Transverse colon (tissue), 3 donors: ENCODE data around the gene TSC22D3.
"Not testable (repeated sequence)": the region's sequence is repeated elsewhere in the genome, so short reads cannot be mapped to it uniquely, and the experiment has no call there.

Experiments
- CTCF ChIP-seq, 5 experiments: fragments of 200-600 bp in 3 of 5; fragments of 450-650 bp in 2 of 5; sonication (generic) in 3 of 5; IDR thresholded peaks; 1 replicate in 2 of 5; 2 replicates in 3 of 5; pipeline ENCODE4 v1.5.1; 2016 to 2017; ENCODE audit warnings: antibody characterized with exemption in 5 of 5, inconsistent platforms in 3 of 5, mild to moderate bottlenecking in 2 of 5, moderate library complexity in 1 of 5
- POLR2A ChIP-seq: fragments of 450-650 bp; IDR thresholded peaks from one replicate; pipeline ENCODE4 v1.6.1; 2016; ENCODE audit warnings: antibody characterized with exemption, mild to moderate bottlenecking, moderate library complexity

GRCh38 chrX:107668710-107669109 lies 106.9 kb downstream of the TSC22D3 start:
- TF ChIP-seq POLR2A; CTCF (IDR thresholded peaks at IDR 0.05): not testable (repeated sequence)
